Hematopoietic multipotent progenitor cell treated with erythropoietin and hydrocortisone succinate and interleukin-3 and kit ligand, for 4 days (in vitro differentiated cells): Measurements from ENCODE around the gene PTPN2.
"Not testable (repeated sequence)": the region's sequence is repeated elsewhere in the genome, so short reads cannot be mapped to it uniquely, and the experiment has no call there.

Experiments used
- DNase-seq: peaks from one replicate; pipeline ENCODE4 v3.0.0-alpha.2; 2015

The PTPN2 gene

GRCh38 chr18:12769644-12770440 lies 114.2 kb downstream of the PTPN2 start:
- DNase-seq, result no peak

GRCh38 chr18:12769136-12769535 lies 114.9 kb downstream of the PTPN2 start:
- no peak for DNase-seq

- no peak for DNase-seq
These were observed 115.4 kb downstream of the PTPN2 start for GRCh38 chr18:12768625-12769024.

GRCh38 chr18:12767580-12768155 lies 116.4 kb downstream of the PTPN2 start:
- DNase-seq, result no peak

- no peak for DNase-seq
These were observed 117.0 kb downstream of the PTPN2 start for GRCh38 chr18:12766986-12767433.

GRCh38 chr18:12765586-12765985 lies 118.5 kb downstream of the PTPN2 start:
- DNase-seq, result no peak

- DNase-seq, result no peak
These were observed 118.9 kb downstream of the PTPN2 start for GRCh38 chr18:12765126-12765525.

- not testable (repeated sequence) for DNase-seq
These were observed 125.5 kb downstream of the PTPN2 start for GRCh38 chr18:12758566-12758965.

- DNase-seq, result not testable (repeated sequence)
These were observed 127.3 kb downstream of the PTPN2 start for GRCh38 chr18:12756619-12757239.

- not testable (repeated sequence) for DNase-seq
These were observed 128.4 kb downstream of the PTPN2 start for GRCh38 chr18:12755606-12756005.

GRCh38 chr18:12754511-12754910 lies 129.5 kb downstream of the PTPN2 start:
- DNase-seq, result no peak

GRCh38 chr18:12751891-12752290 lies 132.1 kb downstream of the PTPN2 start:
- DNase-seq, result no peak

- no peak for DNase-seq
These were observed 132.5 kb downstream of the PTPN2 start for GRCh38 chr18:12751503-12751884.

GRCh38 chr18:12750715-12751502 lies 133.1 kb downstream of the PTPN2 start:
- no peak for DNase-seq

- DNase-seq, result no peak
These were observed 133.8 kb downstream of the PTPN2 start for GRCh38 chr18:12750076-12750714.

- no peak for DNase-seq
These were observed 134.9 kb downstream of the PTPN2 start for GRCh38 chr18:12749121-12749520.

GRCh38 chr18:12748671-12749070 lies 135.4 kb downstream of the PTPN2 start:
- DNase-seq, result no peak

- no peak for DNase-seq
These were observed 136.3 kb downstream of the PTPN2 start for GRCh38 chr18:12747530-12748315.

- no peak for DNase-seq
These were observed 138.8 kb downstream of the PTPN2 start for GRCh38 chr18:12745095-12745795.

- peak; percentile 79 for DNase-seq
These were observed 139.9 kb downstream of the PTPN2 start for GRCh38 chr18:12744103-12744502.

GRCh38 chr18:12742453-12742852 lies 141.6 kb downstream of the PTPN2 start:
- no peak for DNase-seq
